ENCODE data around the gene SH2D7.

DNA sequence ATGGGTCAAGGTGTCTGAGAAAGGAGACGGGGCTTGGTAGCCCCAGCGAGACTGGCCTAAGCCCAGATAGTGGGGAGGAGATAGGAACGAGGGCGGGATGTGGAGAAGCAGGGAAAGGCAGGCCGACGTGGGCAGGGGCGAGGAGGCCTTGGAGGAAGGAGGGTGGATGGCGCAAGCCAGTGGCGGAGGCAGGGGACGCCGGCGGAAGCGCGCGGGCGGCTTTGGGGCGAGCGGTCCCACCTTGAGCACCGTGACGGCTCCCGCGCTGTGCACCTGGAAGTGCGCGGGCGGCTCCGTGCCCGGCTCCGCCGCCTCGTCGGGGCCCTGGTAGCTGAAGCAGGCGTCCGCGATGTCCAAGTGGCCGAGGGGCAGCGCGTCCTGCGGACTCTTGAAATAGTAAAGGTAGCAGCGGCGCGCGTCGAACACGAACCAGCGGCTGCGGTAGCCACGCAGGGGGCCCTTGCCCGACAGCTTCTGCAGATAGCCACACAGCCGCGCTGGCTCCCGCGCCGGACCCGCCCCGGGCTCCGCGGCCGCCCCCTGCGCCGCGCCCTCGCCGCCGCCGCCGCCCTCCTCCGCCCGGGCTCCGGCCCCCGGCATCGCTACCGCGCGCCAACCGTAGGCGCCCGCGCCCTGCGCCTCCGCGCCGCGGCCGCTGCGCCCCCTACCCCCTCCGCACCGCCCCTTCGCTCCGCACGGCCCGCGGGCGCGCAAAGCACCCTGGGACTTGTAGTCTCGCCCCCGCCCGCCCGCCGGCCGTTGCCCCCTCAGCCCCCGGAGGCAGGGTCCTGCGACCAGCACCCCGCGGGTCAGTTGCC is 15.1 kb upstream of the SH2D7 start, which contains the start of gene TBC1D2B:
- TF ChIP-seq ZFX (IDR thresholded peaks at IDR 0.05; ENCODE audit: borderline replicate concordance) (no peak), CTCF (IDR thresholded peaks at IDR 0.05) (no peak; the same call in none of the 2 replicates)
